ENCODE data around the gene PSME1. TPM values are rescaled to one million over a fixed set of nuclear protein-coding genes. Genes with fewer than 3 reads are reported as not detected.
A peak's percentile ranks its signal among the peaks of the same experiment; 100 is the strongest.

PSME1 gene
- total and polyA plus RNA-seq, 2 of the 13 experiments (the other 11 are each of a cell fraction or from before 2014, with no cell fraction given): 159 to 608 TPM

- TF ChIP-seq AHR (CRISPR knock-in tag; IDR thresholded peaks at IDR 0.05): peak; percentile 86
- peak; percentile 96; the same call in 1 of the 2 replicates for TF ChIP-seq GPN1 (CRISPR knock-in tag; IDR thresholded peaks at IDR 0.05; ENCODE audit: borderline replicate concordance)
- TF ChIP-seq NFE2L2 (IDR thresholded peaks at IDR 0.05; ENCODE audit: low read length): no peak
- peak; percentile 99 for TF ChIP-seq ZNF747 (CRISPR knock-in tag; IDR thresholded peaks at IDR 0.05; ENCODE audit: borderline replicate concordance)
- TF ChIP-seq ZNF780A (CRISPR knock-in tag; IDR thresholded peaks at IDR 0.05): no peak
- peak; percentile 95 for TF ChIP-seq NKX3-1 (CRISPR knock-in tag; IDR thresholded peaks at IDR 0.05)
- peak; percentile 92 for TF ChIP-seq ZNF563 (CRISPR knock-in tag; IDR thresholded peaks at IDR 0.05)
- peak; percentile 91; the same call in 1 of the 2 replicates for TF ChIP-seq ZBTB34 (CRISPR knock-in tag; IDR thresholded peaks at IDR 0.05)
- peak; percentile 99 for TF ChIP-seq SPEN (CRISPR knock-in tag; IDR thresholded peaks at IDR 0.05; ENCODE audit: low read depth)
- peak; percentile 48 for TF ChIP-seq HNRNPK (IDR thresholded peaks at IDR 0.05; ENCODE audit: low read depth, low read length, poor library complexity, severe bottlenecking)
- TF ChIP-seq IRX3 (CRISPR knock-in tag; IDR thresholded peaks at IDR 0.05; ENCODE audit: borderline replicate concordance, low read depth): peak; percentile 86
- peak; percentile 92 for TF ChIP-seq MXD1 (CRISPR knock-in tag; IDR thresholded peaks at IDR 0.05)
- TF ChIP-seq ZNF878 (CRISPR knock-in tag; IDR thresholded peaks at IDR 0.05): no peak
- no peak; the same call in 1 of the 2 replicates for TF ChIP-seq ZBTB49 (CRISPR knock-in tag; IDR thresholded peaks at IDR 0.05; ENCODE audit: borderline replicate concordance)
- TF ChIP-seq ZNF782 (CRISPR knock-in tag; IDR thresholded peaks at IDR 0.05; ENCODE audit: borderline replicate concordance): no peak; the same call in none of the 2 replicates
- TF ChIP-seq SIX4 (CRISPR knock-in tag; IDR thresholded peaks at IDR 0.05): peak; percentile 93
- peak; percentile 92 for TF ChIP-seq ZNF709 (CRISPR knock-in tag; IDR thresholded peaks at IDR 0.05)
- peak; percentile 98 for TF ChIP-seq UBTF (CRISPR knock-in tag; IDR thresholded peaks at IDR 0.05)
- TF ChIP-seq HNRNPL (IDR thresholded peaks at IDR 0.05; ENCODE audit: low read depth, low read length): no peak; the same call in 1 of the 2 replicates
- TF ChIP-seq YEATS2 (CRISPR knock-in tag; IDR thresholded peaks at IDR 0.05; ENCODE audit: borderline replicate concordance): peak; percentile 95
These were observed 22.0 kb upstream of the PSME1 start (continued) for GRCh38 chr14:24113801-24114531.

Measured in HepG2 (cell line).